Measurements from ENCODE around the gene PCIF1. TPM values are rescaled to one million over a fixed set of nuclear protein-coding genes. Genes with fewer than 3 reads are reported as not detected.

PCIF1 gene
- total and polyA plus RNA-seq, 2 donors (not counting 3 experiments of a cell fraction or from before 2014, with no cell fraction given): 26.4 to 27.2 TPM

GRCh38 chr20:45957021-45957941 lies 22.8 kb downstream of the PCIF1 start:
- no peak for TF ChIP-seq CTCF (IDR thresholded peaks at IDR 0.05; ENCODE audit: extremely low read depth in 1 of 2, insufficient read depth in 1 of 2, low read depth in 1 of 2, low read length in 2 of 2)
- no peak for TF ChIP-seq GATA2 (IDR thresholded peaks at IDR 0.05; ENCODE audit: insufficient read depth, insufficient read length, low read depth, low read length)
- TF ChIP-seq POLR2A (IDR thresholded peaks at IDR 0.05; ENCODE audit: low read depth, low read length): no peak
- no peak for TF ChIP-seq FOS (IDR thresholded peaks at IDR 0.05; ENCODE audit: borderline replicate concordance, insufficient read depth, low read length)
- no peak for TF ChIP-seq EZH2 (IDR thresholded peaks at IDR 0.05; ENCODE audit: borderline replicate concordance, low read depth, low read length, severe bottlenecking)
- no peak for TF ChIP-seq POLR2AphosphoS5 (IDR thresholded peaks at IDR 0.05; ENCODE audit: insufficient read depth, low read depth, low read length)
- no peak for TF ChIP-seq MYC (IDR thresholded peaks at IDR 0.05; ENCODE audit: low read depth, low read length)
- no peak for TF ChIP-seq JUN (IDR thresholded peaks at IDR 0.05; ENCODE audit: borderline replicate concordance, insufficient read depth, insufficient read length, low read depth)
- no peak for TF ChIP-seq MAX (IDR thresholded peaks at IDR 0.05; ENCODE audit: insufficient read depth, insufficient read length)
- no peak overlapping the region for H3K4me2 ChIP-seq (ENCODE audit: insufficient read depth, low read length)
- H3K27ac ChIP-seq (ENCODE audit: insufficient read depth, low read depth, low read length): no peak overlapping the region
- no peaks in the 10 kb centered on the region for H4K20me1 ChIP-seq (replicated peaks; ENCODE audit: control insufficient read depth, extremely low read depth, insufficient read depth, low read length)
- no peak for FAIRE-seq
- H3K9me3 ChIP-seq (replicated peaks; ENCODE audit: control insufficient read depth, insufficient read depth, low read length): no peaks in the 10 kb centered on the region
- peaks cover 19 to 54% of the 10 kb centered on the region in 2 experiments for H3K36me3 ChIP-seq (ENCODE audit: control insufficient read depth in 2 of 2, extremely low read depth in 1 of 2, insufficient read depth in 2 of 2, low read length in 2 of 2)
- dilution Hi-C loops (cut with MboI; ENCODE audit: extremely low pct_ligation_motif_present, low sequenced_read_pairs): no loop called here
- no peaks in the 10 kb centered on the region for H3K9me1 ChIP-seq (replicated peaks; ENCODE audit: control insufficient read depth, extremely low read depth, insufficient read depth, low read length)
- no peak overlapping the region for H3K4me3 ChIP-seq (replicated peaks in 1 of 3; ENCODE audit: insufficient read depth in 1 of 3, low read depth in 1 of 3, low read length in 3 of 3)
- H3K4me1 ChIP-seq (ENCODE audit: control insufficient read depth, extremely low read depth, insufficient read depth, low read length): no peaks in the 10 kb centered on the region
- H3K9ac ChIP-seq (replicated peaks; ENCODE audit: extremely low read depth, insufficient read depth, low read length): no peak overlapping the region
- CTCF ChIA-PET: interaction anchor here (1.3 to 5.2 kb wide), 6 partner anchors 9 to 171 kb away, joined by 3 to 40 read pairs (median 4); no protein-coding TSS in a partner anchor
- POLR2A ChIA-PET: interaction anchor here (0.5 to 0.7 kb wide), 2 partner anchors 65 to 95 kb away, joined by 3 read pairs; no protein-coding TSS in a partner anchor
- H2AFZ ChIP-seq (ENCODE audit: low read depth, low read length): no peak overlapping the region
- H3K27me3 ChIP-seq (ENCODE audit: control insufficient read depth in 2 of 2, insufficient read depth in 2 of 2, low read length in 2 of 2): no peaks in the 10 kb centered on the region
- intact Hi-C loops (cut with micrococcal nuclease): no loop called here
- DNase-seq (ENCODE audit: low read depth, low spot score): no peak
- BruUV-seq (replicated peaks): no TSS peak
- no peaks in the 10 kb centered on the region for H3K79me2 ChIP-seq (ENCODE audit: control insufficient read depth, insufficient read depth, low read length)
